ENCODE data around the gene SLC25A26. TPM values are rescaled to one million over a fixed set of nuclear protein-coding genes. Genes with fewer than 3 reads are reported as not detected.

Gene SLC25A26
- total and polyA plus RNA-seq, 5 donors from 2014 or later = 23.4 to 47.7 (median 33.0) TPM

GRCh38 chr3:66390013-66390412 is 169.2 kb downstream of the SLC25A26 start:
- H3K4me1 ChIP-seq (ENCODE audit: control insufficient read depth, insufficient read depth, low read length, poor library complexity, severe bottlenecking) = peaks cover 42% of the 10 kb centered on the region
- peaks cover 36 to 88% (median 76%) of the 10 kb centered on the region in 4 donors for H3K4me1 Mint-ChIP-seq
- H3K27ac ChIP-seq (ENCODE audit: insufficient read depth, low read length, poor library complexity, severe bottlenecking) = no peak overlapping the region
- peaks cover 0 to 4% (median 0%) of the 10 kb centered on the region in 7 donors for H3K9me3 Mint-ChIP-seq
- ATAC-seq (ENCODE audit: low read depth in 2 of 2) (no peak), DNase-seq (peak in 1 of 3 donors; percentile 27)
- peak overlapping the region; percentile 82 for H3K4me3 ChIP-seq (ENCODE audit: low read depth, low read length)
- H3K4me3 Mint-ChIP-seq = peak overlapping the region; percentile 46 to 86 (median 65)
- H3K27ac Mint-ChIP-seq = peak overlapping the region; percentile 62 to 88 (median 69)
- no peaks in the 10 kb centered on the region for H3K27me3 ChIP-seq (ENCODE audit: control insufficient read depth, insufficient read depth, low read length)
- no peaks in the 10 kb centered on the region for H3K27me3 Mint-ChIP-seq
- H3K9me3 ChIP-seq (ENCODE audit: control insufficient read depth in 2 of 2, low read length in 2 of 2) = no peaks in the 10 kb centered on the region
- H3K36me3 Mint-ChIP-seq = peaks cover 68% of the 10 kb centered on the region
- H3K36me3 ChIP-seq (ENCODE audit: control insufficient read depth, insufficient read depth, low read length) = peaks cover 46% of the 10 kb centered on the region

DNA sequence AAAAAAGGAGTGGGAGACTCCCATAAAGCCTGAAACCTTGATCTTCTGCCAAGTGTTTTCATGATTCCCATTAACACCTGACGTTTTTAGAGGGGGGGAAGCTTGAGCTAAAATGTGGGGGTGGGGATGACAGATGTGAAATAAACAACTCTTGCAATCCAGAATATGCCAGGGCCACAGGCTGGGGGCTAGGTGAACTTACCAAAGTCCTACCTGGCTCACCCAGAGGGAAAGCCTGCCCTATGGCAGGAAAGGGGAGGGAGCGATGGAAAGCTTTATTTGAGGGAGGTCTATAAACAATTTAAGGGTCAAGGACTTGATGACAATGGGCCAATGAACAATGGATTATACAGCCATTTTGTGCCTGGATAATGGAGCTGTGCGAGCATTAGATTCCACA is 171.7 kb downstream of the SLC25A26 start:
- H3K36me3 ChIP-seq (ENCODE audit: control insufficient read depth, insufficient read depth, low read length) = peaks cover 48% of the 10 kb centered on the region
- peaks cover 42% of the 10 kb centered on the region for H3K4me1 ChIP-seq (ENCODE audit: control insufficient read depth, insufficient read depth, low read length, poor library complexity, severe bottlenecking)
- H3K9me3 Mint-ChIP-seq = peaks cover 0 to 4% (median 0%) of the 10 kb centered on the region in 7 donors
- DNase-seq (no peak), ATAC-seq (ENCODE audit: low read depth in 2 of 2) (no peak)
- peak overlapping the region; percentile 82 for H3K4me3 ChIP-seq (ENCODE audit: low read depth, low read length)
- peaks cover 36 to 76% (median 68%) of the 10 kb centered on the region in 4 donors for H3K4me1 Mint-ChIP-seq
- H3K27me3 Mint-ChIP-seq = no peaks in the 10 kb centered on the region
- H3K4me3 Mint-ChIP-seq = peak overlapping the region; percentile 82 to 98 (median 94)
- H3K27ac Mint-ChIP-seq = peak overlapping the region; percentile 96 to 99 (median 98)
- peak overlapping the region; percentile 72 for H3K27ac ChIP-seq (ENCODE audit: insufficient read depth, low read length, poor library complexity, severe bottlenecking)
- H3K27me3 ChIP-seq (ENCODE audit: control insufficient read depth, insufficient read depth, low read length) = no peaks in the 10 kb centered on the region
- H3K9me3 ChIP-seq (ENCODE audit: control insufficient read depth in 2 of 2, low read length in 2 of 2) = no peaks in the 10 kb centered on the region
- peaks cover 57% of the 10 kb centered on the region for H3K36me3 Mint-ChIP-seq

DNA sequence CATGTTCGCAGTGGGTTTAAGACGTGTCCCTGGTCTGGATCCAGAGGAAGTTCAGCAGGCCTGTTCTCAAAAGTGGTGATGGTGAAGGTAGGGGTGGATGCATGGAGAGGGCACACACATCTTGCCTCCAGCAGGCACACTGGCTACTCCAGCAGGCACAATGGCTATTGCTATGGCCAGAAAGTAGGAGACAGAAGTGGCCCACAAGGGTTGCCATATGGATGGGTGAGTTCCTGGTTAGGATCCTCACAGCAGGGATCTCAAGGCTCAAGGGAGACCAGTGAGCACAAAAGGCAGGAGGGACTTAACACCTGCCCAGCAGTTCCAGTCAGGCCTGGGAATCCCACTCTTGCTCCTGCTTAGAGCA is 172.1 kb downstream of the SLC25A26 start:
- H3K27me3 Mint-ChIP-seq = no peaks in the 10 kb centered on the region
- ATAC-seq (ENCODE audit: low read depth in 2 of 2) = no peak
- Histone ChIP-seq H3K9me3 (ENCODE audit: control insufficient read depth in 2 of 2, low read length in 2 of 2) (no peaks in the 10 kb centered on the region), H3K36me3 (ENCODE audit: control insufficient read depth, insufficient read depth, low read length) (peaks cover 53% of the 10 kb centered on the region), H3K27me3 (ENCODE audit: control insufficient read depth, insufficient read depth, low read length) (no peaks in the 10 kb centered on the region), H3K4me1 (ENCODE audit: control insufficient read depth, insufficient read depth, low read length, poor library complexity, severe bottlenecking) (peaks cover 42% of the 10 kb centered on the region), H3K4me3 (ENCODE audit: low read depth, low read length) (peak overlapping the region; percentile 82), H3K27ac (ENCODE audit: insufficient read depth, low read length, poor library complexity, severe bottlenecking) (peak overlapping the region; percentile 72)
- H3K4me1 Mint-ChIP-seq = peaks cover 36 to 78% (median 67%) of the 10 kb centered on the region in 4 donors
- peak overlapping the region; percentile 82 to 98 (median 94) for H3K4me3 Mint-ChIP-seq
- no peak for DNase-seq
- H3K27ac Mint-ChIP-seq = peak overlapping the region; percentile 96 to 99 (median 98)
- peaks cover 60% of the 10 kb centered on the region for H3K36me3 Mint-ChIP-seq
- peaks cover 0 to 4% (median 0%) of the 10 kb centered on the region in 7 donors for H3K9me3 Mint-ChIP-seq

DNA sequence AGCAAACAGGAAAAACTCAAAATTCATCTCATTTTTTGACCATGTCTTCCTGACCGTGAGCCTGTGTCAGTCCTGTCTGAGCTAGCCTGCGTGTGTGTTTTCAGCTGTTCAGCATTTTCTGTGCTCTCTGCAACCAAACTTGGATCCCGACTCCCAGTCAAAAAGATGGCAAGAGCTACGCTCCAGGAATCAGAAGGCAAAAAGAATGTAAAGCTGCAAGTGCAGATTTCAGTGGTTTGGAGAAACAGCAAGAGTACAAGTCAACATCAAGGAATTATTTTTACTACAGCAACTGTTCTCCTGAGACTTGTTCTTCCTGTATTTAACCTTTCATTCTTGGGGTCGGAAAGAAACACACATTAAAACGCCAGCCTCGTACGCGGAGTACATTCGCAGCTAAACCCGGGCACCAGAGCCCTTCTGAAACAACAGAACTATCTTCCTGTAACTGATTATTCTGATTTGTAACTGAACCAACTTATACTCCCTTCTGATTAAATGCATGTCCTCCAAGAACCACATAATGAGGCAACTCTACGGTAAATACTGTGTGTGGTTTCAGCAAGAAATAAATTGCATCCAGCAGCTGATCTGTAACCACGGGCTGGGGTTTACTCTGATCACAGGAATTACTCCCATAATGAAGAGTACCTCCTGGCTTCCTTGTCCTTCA is 172.7 kb downstream of the SLC25A26 start:
- Mint-ChIP-seq H3K27me3 (no peaks in the 10 kb centered on the region), H3K27ac (peak overlapping the region; percentile 96 to 99 (median 98)), H3K36me3 (peaks cover 57% of the 10 kb centered on the region), H3K4me1 (peaks cover 30 to 76% (median 63%) of the 10 kb centered on the region in 4 donors), H3K4me3 (peak overlapping the region; percentile 82 to 98 (median 94)), H3K9me3 (peaks cover 0 to 2% (median 0%) of the 10 kb centered on the region in 7 donors)
- Histone ChIP-seq H3K4me3 (ENCODE audit: low read depth, low read length) (peak overlapping the region; percentile 82), H3K9me3 (ENCODE audit: control insufficient read depth in 2 of 2, low read length in 2 of 2) (no peaks in the 10 kb centered on the region), H3K27ac (ENCODE audit: insufficient read depth, low read length, poor library complexity, severe bottlenecking) (peak overlapping the region; percentile 72), H3K4me1 (ENCODE audit: control insufficient read depth, insufficient read depth, low read length, poor library complexity, severe bottlenecking) (peaks cover 42% of the 10 kb centered on the region), H3K36me3 (ENCODE audit: control insufficient read depth, insufficient read depth, low read length) (peaks cover 54% of the 10 kb centered on the region), H3K27me3 (ENCODE audit: control insufficient read depth, insufficient read depth, low read length) (no peaks in the 10 kb centered on the region)
- DNase-seq = no peak
- peak; percentile 38 to 51 for ATAC-seq (ENCODE audit: low read depth in 2 of 2)

GRCh38 chr3:66394019-66394752 is 173.4 kb downstream of the SLC25A26 start:
- Mint-ChIP-seq H3K9me3 (peaks cover 0 to 2% (median 0%) of the 10 kb centered on the region in 7 donors), H3K27me3 (no peaks in the 10 kb centered on the region), H3K27ac (peak overlapping the region; percentile 96 to 99 (median 98)), H3K4me1 (peaks cover 25 to 69% (median 58%) of the 10 kb centered on the region in 4 donors), H3K4me3 (peak overlapping the region; percentile 82 to 98 (median 94)), H3K36me3 (peaks cover 52% of the 10 kb centered on the region)
- no peaks in the 10 kb centered on the region for H3K27me3 ChIP-seq (ENCODE audit: control insufficient read depth, insufficient read depth, low read length)
- H3K27ac ChIP-seq (ENCODE audit: insufficient read depth, low read length, poor library complexity, severe bottlenecking) = peak overlapping the region; percentile 72
- H3K9me3 ChIP-seq (ENCODE audit: control insufficient read depth in 2 of 2, low read length in 2 of 2) = no peaks in the 10 kb centered on the region
- DNase-seq = peak; percentile 31 to 92 (median 81)
- peaks cover 61% of the 10 kb centered on the region for H3K36me3 ChIP-seq (ENCODE audit: control insufficient read depth, insufficient read depth, low read length)
- peak overlapping the region; percentile 82 for H3K4me3 ChIP-seq (ENCODE audit: low read depth, low read length)
- peaks cover 40% of the 10 kb centered on the region for H3K4me1 ChIP-seq (ENCODE audit: control insufficient read depth, insufficient read depth, low read length, poor library complexity, severe bottlenecking)
- ATAC-seq (ENCODE audit: low read depth in 2 of 2) = peak; percentile 96 to 98

- H3K4me3 ChIP-seq (ENCODE audit: low read depth, low read length) = no peak overlapping the region
- H3K27ac ChIP-seq (ENCODE audit: insufficient read depth, low read length, poor library complexity, severe bottlenecking) = peak overlapping the region; percentile 72
- Mint-ChIP-seq H3K4me3 (peak overlapping the region; percentile 70 to 97 (median 87)), H3K4me1 (peaks cover 19 to 62% (median 51%) of the 10 kb centered on the region in 4 donors), H3K9me3 (peaks cover 0 to 2% (median 0%) of the 10 kb centered on the region in 7 donors), H3K27ac (peak overlapping the region; percentile 96 to 99 (median 98)), H3K27me3 (no peaks in the 10 kb centered on the region), H3K36me3 (peaks cover 52% of the 10 kb centered on the region)
- ATAC-seq (ENCODE audit: low read depth in 2 of 2) (no peak), DNase-seq (no peak)
- no peaks in the 10 kb centered on the region for H3K9me3 ChIP-seq (ENCODE audit: control insufficient read depth in 2 of 2, low read length in 2 of 2)
- peaks cover 63% of the 10 kb centered on the region for H3K36me3 ChIP-seq (ENCODE audit: control insufficient read depth, insufficient read depth, low read length)
- peaks cover 35% of the 10 kb centered on the region for H3K4me1 ChIP-seq (ENCODE audit: control insufficient read depth, insufficient read depth, low read length, poor library complexity, severe bottlenecking)
- no peaks in the 10 kb centered on the region for H3K27me3 ChIP-seq (ENCODE audit: control insufficient read depth, insufficient read depth, low read length)
These were observed 174.0 kb downstream of the SLC25A26 start for GRCh38 chr3:66394753-66395249.

GRCh38 chr3:66395635-66396034 is 174.8 kb downstream of the SLC25A26 start:
- DNase-seq (no peak), ATAC-seq (ENCODE audit: low read depth in 2 of 2) (no peak)
- H3K4me3 ChIP-seq (ENCODE audit: low read depth, low read length) = no peak overlapping the region
- peaks cover 32% of the 10 kb centered on the region for H3K4me1 ChIP-seq (ENCODE audit: control insufficient read depth, insufficient read depth, low read length, poor library complexity, severe bottlenecking)
- Mint-ChIP-seq H3K4me3 (no peak overlapping the region), H3K4me1 (peaks cover 15 to 54% (median 44%) of the 10 kb centered on the region in 4 donors), H3K27me3 (no peaks in the 10 kb centered on the region), H3K36me3 (peaks cover 49% of the 10 kb centered on the region), H3K27ac (peak overlapping the region; percentile 94 to 99 (median 96)), H3K9me3 (peaks cover 0 to 2% (median 0%) of the 10 kb centered on the region in 7 donors)
- no peaks in the 10 kb centered on the region for H3K9me3 ChIP-seq (ENCODE audit: control insufficient read depth in 2 of 2, low read length in 2 of 2)
- peaks cover 63% of the 10 kb centered on the region for H3K36me3 ChIP-seq (ENCODE audit: control insufficient read depth, insufficient read depth, low read length)
- H3K27ac ChIP-seq (ENCODE audit: insufficient read depth, low read length, poor library complexity, severe bottlenecking) = no peak overlapping the region
- H3K27me3 ChIP-seq (ENCODE audit: control insufficient read depth, insufficient read depth, low read length) = no peaks in the 10 kb centered on the region

Data from CD4-positive, CD25-positive, alpha-beta regulatory T cell (primary cell).